ENCODE measurements around the gene RANGRF. TPM values are rescaled to one million over a fixed set of nuclear protein-coding genes. Genes with fewer than 3 reads are reported as not detected.
A peak's percentile ranks its signal among the peaks of the same experiment; 100 is the strongest.

The RANGRF gene
- total RNA-seq, 3 donors from 2014 or later = 22.1 to 25.2 (median 23.1) TPM

DNA sequence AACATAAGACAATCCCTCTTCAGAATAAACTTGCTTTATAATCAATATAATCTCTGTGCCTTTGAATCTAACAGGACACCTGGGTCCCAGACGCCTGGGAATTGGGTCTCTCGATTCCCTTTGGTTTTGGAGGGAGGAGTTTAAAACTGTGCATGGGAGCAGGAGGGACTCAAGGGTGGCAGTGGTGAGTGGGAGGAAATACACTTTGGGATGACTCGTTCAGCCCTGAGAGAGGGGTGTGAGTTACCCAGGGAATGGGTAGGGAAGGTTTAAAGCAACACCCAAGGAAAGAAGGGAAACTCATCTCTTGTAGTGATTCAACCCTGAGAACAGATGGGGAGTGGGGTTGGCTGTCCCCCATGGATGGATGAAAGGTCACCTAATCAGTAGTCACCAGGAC, 1.6 kb downstream of the RANGRF start:
- Histone ChIP-seq H3K27me3 (no peaks in the 10 kb centered on the region), H3K4me1 (no peaks in the 10 kb centered on the region), H3K9me3 (no peaks in the 10 kb centered on the region), H3K36me3 (no peaks in the 10 kb centered on the region), H3K27ac (no peak overlapping the region), H3K4me3 (no peak overlapping the region)
- DNase-seq (ENCODE audit: low spot score in 2 of 2) = no peak
- no peak for TF ChIP-seq POLR2AphosphoS5 (IDR thresholded peaks at IDR 0.05)
- intact Hi-C loops (cut with DNase I; ENCODE audit: low total_unique reads) = loop anchor here (5.0 kb wide), 1 partner anchor 167 kb away; no protein-coding TSS in a partner anchor

DNA sequence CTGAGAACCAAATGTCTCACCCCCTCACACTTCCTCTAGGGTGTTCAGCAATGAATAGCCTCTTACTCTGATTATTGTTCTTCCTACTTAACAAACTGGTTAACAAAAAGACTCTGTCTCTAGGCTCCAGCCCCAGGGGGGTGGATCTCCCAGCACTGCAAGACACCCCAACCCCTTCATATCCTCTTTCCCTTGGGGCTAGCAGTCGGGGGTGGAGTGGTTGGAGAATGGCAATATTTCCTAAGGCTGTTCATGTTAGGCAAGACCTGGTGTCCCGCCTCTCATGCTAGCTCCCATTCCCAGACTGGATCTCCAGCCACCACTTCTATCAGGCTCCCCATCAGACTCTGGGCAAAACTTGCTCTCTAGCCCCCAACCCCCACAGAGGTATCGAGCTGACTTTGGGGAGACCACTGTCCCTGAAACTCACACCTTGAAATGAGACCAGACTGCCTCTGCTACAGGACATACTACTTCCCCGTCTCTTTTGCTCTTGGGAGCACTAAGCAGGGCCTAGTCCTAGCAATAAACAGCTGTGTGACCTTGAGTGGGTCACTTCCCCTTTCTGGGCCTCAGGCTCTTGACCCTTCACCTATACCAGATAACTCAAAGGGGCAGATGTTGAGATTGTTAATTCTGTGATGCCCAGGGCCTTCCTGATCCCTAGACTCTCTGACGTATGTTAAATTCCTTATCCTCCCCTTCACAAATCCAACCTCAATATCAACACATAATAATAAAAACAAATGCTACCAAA, 4.3 kb downstream of the RANGRF start:
- Histone ChIP-seq H3K4me1 (no peaks in the 10 kb centered on the region), H3K27me3 (no peaks in the 10 kb centered on the region), H3K27ac (no peak overlapping the region), H3K9me3 (no peaks in the 10 kb centered on the region), H3K4me3 (no peak overlapping the region), H3K36me3 (no peaks in the 10 kb centered on the region)
- intact Hi-C loops (cut with DNase I; ENCODE audit: low total_unique reads) = loop anchor here (5.0 kb wide), 1 partner anchor 164 kb away; no protein-coding TSS in a partner anchor
- no peak for TF ChIP-seq POLR2AphosphoS5 (IDR thresholded peaks at IDR 0.05)
- TF ChIP-seq POLR2A (IDR thresholded peaks at IDR 0.05) = no peak
- TF ChIP-seq, protein P1, sequence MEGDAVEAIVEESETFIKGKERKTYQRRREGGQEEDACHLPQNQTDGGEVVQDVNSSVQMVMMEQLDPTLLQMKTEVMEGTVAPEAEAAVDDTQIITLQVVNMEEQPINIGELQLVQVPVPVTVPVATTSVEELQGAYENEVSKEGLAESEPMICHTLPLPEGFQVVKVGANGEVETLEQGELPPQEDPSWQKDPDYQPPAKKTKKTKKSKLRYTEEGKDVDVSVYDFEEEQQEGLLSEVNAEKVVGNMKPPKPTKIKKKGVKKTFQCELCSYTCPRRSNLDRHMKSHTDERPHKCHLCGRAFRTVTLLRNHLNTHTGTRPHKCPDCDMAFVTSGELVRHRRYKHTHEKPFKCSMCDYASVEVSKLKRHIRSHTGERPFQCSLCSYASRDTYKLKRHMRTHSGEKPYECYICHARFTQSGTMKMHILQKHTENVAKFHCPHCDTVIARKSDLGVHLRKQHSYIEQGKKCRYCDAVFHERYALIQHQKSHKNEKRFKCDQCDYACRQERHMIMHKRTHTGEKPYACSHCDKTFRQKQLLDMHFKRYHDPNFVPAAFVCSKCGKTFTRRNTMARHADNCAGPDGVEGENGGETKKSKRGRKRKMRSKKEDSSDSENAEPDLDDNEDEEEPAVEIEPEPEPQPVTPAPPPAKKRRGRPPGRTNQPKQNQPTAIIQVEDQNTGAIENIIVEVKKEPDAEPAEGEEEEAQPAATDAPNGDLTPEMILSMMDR (IDR thresholded peaks at IDR 0.05) = no peak
- DNase-seq (ENCODE audit: low spot score in 2 of 2) = no peak

DNA sequence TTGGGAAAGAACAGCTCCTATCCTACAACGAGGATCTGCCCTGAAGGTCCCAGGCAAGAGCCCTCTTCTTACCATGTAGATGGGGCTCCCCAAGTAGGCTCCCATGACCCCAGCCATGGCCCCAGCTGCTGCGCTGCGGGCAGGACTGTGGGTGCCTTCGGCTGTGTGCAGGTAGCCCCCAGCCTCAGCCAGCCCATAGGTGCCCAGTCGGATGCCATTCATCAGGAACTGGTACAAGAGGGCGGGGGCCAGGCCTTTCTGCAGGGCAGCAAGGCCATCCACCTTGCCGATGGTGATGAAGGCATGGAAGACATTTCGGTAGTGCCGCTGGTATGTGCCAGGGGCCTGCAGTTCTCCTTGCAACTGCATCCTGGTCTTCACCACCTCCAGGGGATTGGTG, 5.9 kb downstream of the RANGRF start:
- TF ChIP-seq POLR2A (IDR thresholded peaks at IDR 0.05) (no peak), POLR2AphosphoS5 (IDR thresholded peaks at IDR 0.05) (no peak)
- TF ChIP-seq, protein P1 (IDR thresholded peaks at IDR 0.05) = no peak
- intact Hi-C loops (cut with DNase I; ENCODE audit: low total_unique reads) = loop anchor here (5.0 kb wide), 1 partner anchor 163 kb away; no protein-coding TSS in a partner anchor

DNA sequence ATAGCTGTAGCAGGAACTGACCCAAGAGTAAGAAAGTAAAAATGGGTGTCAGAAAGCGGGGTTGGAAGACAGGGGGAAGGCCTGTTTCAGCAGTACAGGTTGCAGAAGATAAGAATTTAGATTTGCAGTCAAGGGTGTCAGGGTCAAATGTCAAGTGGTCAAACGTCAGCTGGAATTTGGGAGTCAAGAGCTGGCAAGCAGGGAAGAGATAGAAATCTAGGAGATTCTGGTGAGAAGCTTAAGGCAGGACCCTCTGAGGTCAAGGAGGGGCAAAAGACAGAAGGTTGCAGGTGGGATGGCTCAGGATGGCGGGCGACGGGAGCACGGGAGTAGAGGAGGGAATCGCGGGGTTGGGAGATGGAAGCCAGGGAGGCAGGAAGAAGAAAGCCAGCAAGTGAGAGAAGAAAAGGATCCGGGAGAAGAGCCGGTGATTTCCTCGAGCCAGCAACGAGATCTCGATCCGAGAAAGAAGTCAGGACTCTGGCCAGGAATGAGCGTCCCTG, 6.4 kb downstream of the RANGRF start:
- Histone ChIP-seq H3K36me3 (no peaks in the 10 kb centered on the region), H3K27me3 (no peaks in the 10 kb centered on the region), H3K4me1 (no peaks in the 10 kb centered on the region), H3K27ac (peak overlapping the region; percentile 88 to 92), H3K4me3 (peak overlapping the region; percentile 57 to 80 (median 70)), H3K9me3 (no peaks in the 10 kb centered on the region)
- DNase-seq (ENCODE audit: low spot score in 2 of 2) = no peak
- intact Hi-C loops (cut with DNase I; ENCODE audit: low total_unique reads) = loop anchor here (5.0 kb wide), 1 partner anchor 162 kb away; no protein-coding TSS in a partner anchor
- TF ChIP-seq, protein P1 (IDR thresholded peaks at IDR 0.05) = no peak
- no peak for TF ChIP-seq POLR2AphosphoS5 (IDR thresholded peaks at IDR 0.05)

More for the DNA sequence above, 5.9 kb downstream of the RANGRF start:
- no peaks in the 10 kb centered on the region for H3K36me3 ChIP-seq
- no peaks in the 10 kb centered on the region for H3K9me3 ChIP-seq
- H3K27ac ChIP-seq = peak overlapping the region; percentile 88 to 92
- DNase-seq (ENCODE audit: low spot score in 2 of 2) = no peak
- H3K27me3 ChIP-seq = no peaks in the 10 kb centered on the region
- peak overlapping the region in 1 of 3 donors; percentile 70 for H3K4me3 ChIP-seq
- H3K4me1 ChIP-seq = no peaks in the 10 kb centered on the region

DNA sequence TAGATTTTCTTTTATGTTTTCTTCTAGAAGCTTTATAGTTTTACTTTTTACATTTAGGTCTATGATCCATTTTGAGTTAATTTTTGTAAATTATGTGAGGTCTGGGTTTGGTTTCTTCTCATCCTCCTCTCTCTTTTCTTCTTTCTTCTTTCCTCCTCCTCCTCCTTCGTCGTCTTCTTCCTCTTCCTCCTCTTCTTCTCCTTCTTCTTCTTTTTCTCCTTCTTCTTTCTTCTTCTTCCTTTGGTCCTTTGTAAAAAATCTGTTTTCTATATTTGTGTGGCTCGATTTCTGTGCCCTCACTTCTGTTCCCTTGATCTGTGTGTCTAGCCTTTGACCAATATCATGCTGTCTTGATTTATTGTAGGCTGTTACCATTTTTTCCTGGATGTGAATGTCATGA, 11.8 kb downstream of the RANGRF start:
- H3K27ac ChIP-seq = no peak overlapping the region
- H3K27me3 ChIP-seq = no peaks in the 10 kb centered on the region
- intact Hi-C loops (cut with DNase I; ENCODE audit: low total_unique reads) = no loop called here
- no peaks in the 10 kb centered on the region for H3K36me3 ChIP-seq
- H3K9me3 ChIP-seq = no peaks in the 10 kb centered on the region
- DNase-seq (ENCODE audit: low spot score in 2 of 2) = no peak
- no peaks in the 10 kb centered on the region for H3K4me1 ChIP-seq
- no peak overlapping the region for H3K4me3 ChIP-seq
- no peak for TF ChIP-seq POLR2A (IDR thresholded peaks at IDR 0.05)
- TF ChIP-seq, protein P1 (IDR thresholded peaks at IDR 0.05) = no peak
- no peak for TF ChIP-seq POLR2AphosphoS5 (IDR thresholded peaks at IDR 0.05)

All from breast epithelium (tissue), 4 donors.